AG04450 (cell line): Measurements from ENCODE around the gene MFAP5. TPM values are rescaled to one million over a fixed set of nuclear protein-coding genes. Genes with fewer than 3 reads are reported as not detected.
A peak's percentile ranks its signal among the peaks of the same experiment; 100 is the strongest.

Experiments
- CTCF ChIA-PET: fragments of 300-600, 350-600 bp; formaldehyde crosslinking; extraction: SDS; loops from one replicate; lab custom pipeline; 2022; ENCODE audit warnings: antibody characterized with exemption, inconsistent platforms; lab: Charles Lee
- POLR2A ChIA-PET: fragments of 350-600 bp; formaldehyde crosslinking; extraction: SDS; loops from one replicate; lab custom pipeline; 2021; ENCODE audit warnings: antibody characterized with exemption, inconsistent platforms; lab: Yijun Ruan, JAX
- DNase-seq: peaks from one replicate; pipeline ENCODE4 v3.0.0-alpha.2; 2011; ENCODE audit warnings: low read depth, low spot score
- H3K27ac ChIP-seq: one replicate; pipeline ENCODE4 v1.5.1; 2012; ENCODE audit warnings: low read depth, low read length, control low read depth
- H3K27me3 ChIP-seq: one replicate; pipeline ENCODE4 v1.6.0; 2012; ENCODE audit warnings: low read length; ENCODE audit not compliant: control insufficient read depth, insufficient read depth
- H3K4me3 ChIP-seq: 2 replicates; pipeline ENCODE4 v1.5.1; 2011; ENCODE audit warnings: mild to moderate bottlenecking, low read depth, low read length, control low read depth
- H3K9me3 ChIP-seq: 2 replicates; pipeline ENCODE4 v1.5.1; 2012; ENCODE audit warnings: low read length; ENCODE audit not compliant: control insufficient read depth, insufficient read depth
- CTCF ChIP-seq: IDR thresholded peaks from 2 replicates; pipeline ENCODE4 v1.5.1; 2011; ENCODE audit warnings: low read depth, low read length, control low read depth, inconsistent platforms
- polyA plus RNA-seq: library from polyadenylated mRNA; depleted of rRNA; stranded (reverse); fragments of >200 nt; gene quantifications from 2 replicates; pipeline ENCODE4 v1.2.3, GENCODE V29; 2011

MFAP5 gene
- polyA plus RNA-seq, 1 experiment: 0.60 TPM

GRCh38 chr12:8696442-8697090 is 33.9 kb upstream of the MFAP5 start:
- TF ChIP-seq CTCF: no peak
- H3K9me3 ChIP-seq: no peaks in the 10 kb centered on the region
- H3K27me3 ChIP-seq: no peaks in the 10 kb centered on the region
- peak overlapping the region; percentile 70 for H3K4me3 ChIP-seq
- CTCF ChIA-PET: no interaction called here
- no peak overlapping the region for H3K27ac ChIP-seq
- no peak for DNase-seq
- POLR2A ChIA-PET: no interaction called here

GRCh38 chr12:8695116-8695515 is 32.5 kb upstream of the MFAP5 start:
- TF ChIP-seq CTCF: no peak
- ChIA-PET CTCF (no interaction called here), POLR2A (no interaction called here)
- no peak for DNase-seq
- H3K4me3 ChIP-seq: no peak overlapping the region
- no peak overlapping the region for H3K27ac ChIP-seq
- no peaks in the 10 kb centered on the region for H3K27me3 ChIP-seq
- no peaks in the 10 kb centered on the region for H3K9me3 ChIP-seq

GRCh38 chr12:8692573-8692972 is 29.9 kb upstream of the MFAP5 start:
- Histone ChIP-seq H3K27ac (no peak overlapping the region), H3K9me3 (no peaks in the 10 kb centered on the region), H3K4me3 (no peak overlapping the region), H3K27me3 (no peaks in the 10 kb centered on the region)
- ChIA-PET POLR2A (no interaction called here), CTCF (interaction anchor here (0.6 to 1.8 kb wide), 4 partner anchors 35 to 197 kb away, joined by 3 to 9 read pairs (median 5); no protein-coding TSS in a partner anchor)
- TF ChIP-seq CTCF: no peak
- DNase-seq: no peak

- no peaks in the 10 kb centered on the region for H3K9me3 ChIP-seq
- no peak overlapping the region for H3K27ac ChIP-seq
- ChIA-PET POLR2A (no interaction called here), CTCF (no interaction called here)
- peaks cover under 1% of the 10 kb centered on the region for H3K27me3 ChIP-seq
- no peak for TF ChIP-seq CTCF
- no peak overlapping the region for H3K4me3 ChIP-seq
- no peak for DNase-seq
Observed at GRCh38 chr12:8689681-8690080, 27.1 kb upstream of the MFAP5 start.

GRCh38 chr12:8687846-8688601 is 25.4 kb upstream of the MFAP5 start:
- CTCF ChIA-PET: interaction anchor here (1.0 to 1.9 kb wide), 6 partner anchors 31 to 203 kb away, joined by 3 to 14 read pairs (median 6); no protein-coding TSS in a partner anchor
- POLR2A ChIA-PET: interaction anchor here (0.5 to 0.7 kb wide), 2 partner anchors 43 to 251 kb away, joined by 5 to 8 read pairs; no protein-coding TSS in a partner anchor
- Histone ChIP-seq H3K9me3 (no peaks in the 10 kb centered on the region), H3K4me3 (peak overlapping the region; percentile 1; the same call in 1 of the 2 replicates), H3K27me3 (peaks cover 3% of the 10 kb centered on the region), H3K27ac (no peak overlapping the region)
- no peak for TF ChIP-seq CTCF
- DNase-seq: peak; percentile 55
